ENCODE data around the gene FSHR.

FSHR gene, protein sequence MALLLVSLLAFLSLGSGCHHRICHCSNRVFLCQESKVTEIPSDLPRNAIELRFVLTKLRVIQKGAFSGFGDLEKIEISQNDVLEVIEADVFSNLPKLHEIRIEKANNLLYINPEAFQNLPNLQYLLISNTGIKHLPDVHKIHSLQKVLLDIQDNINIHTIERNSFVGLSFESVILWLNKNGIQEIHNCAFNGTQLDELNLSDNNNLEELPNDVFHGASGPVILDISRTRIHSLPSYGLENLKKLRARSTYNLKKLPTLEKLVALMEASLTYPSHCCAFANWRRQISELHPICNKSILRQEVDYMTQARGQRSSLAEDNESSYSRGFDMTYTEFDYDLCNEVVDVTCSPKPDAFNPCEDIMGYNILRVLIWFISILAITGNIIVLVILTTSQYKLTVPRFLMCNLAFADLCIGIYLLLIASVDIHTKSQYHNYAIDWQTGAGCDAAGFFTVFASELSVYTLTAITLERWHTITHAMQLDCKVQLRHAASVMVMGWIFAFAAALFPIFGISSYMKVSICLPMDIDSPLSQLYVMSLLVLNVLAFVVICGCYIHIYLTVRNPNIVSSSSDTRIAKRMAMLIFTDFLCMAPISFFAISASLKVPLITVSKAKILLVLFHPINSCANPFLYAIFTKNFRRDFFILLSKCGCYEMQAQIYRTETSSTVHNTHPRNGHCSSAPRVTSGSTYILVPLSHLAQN

GRCh38 chr2:49154140-49154539 lies at the start of gene FSHR:
Gene FSHR (minus strand): TSS chr2:49154515. CDS start chr2:49154417, 98 bp downstream.
- H3K27me3 ChIP-seq (ENCODE audit: control insufficient read depth in 5 of 5, insufficient read depth in 4 of 5, low read length in 5 of 5): no peaks in the 10 kb centered on the region
- H3K27ac ChIP-seq (ENCODE audit: low read depth, low read length): no peak within 1 kb of the TSS

GRCh38 chr2:49199266-49199665 lies 45.0 kb upstream of the FSHR start:
- Histone ChIP-seq H3K9ac (ENCODE audit: low read length in 5 of 5) (no peak overlapping the region), H3K4me1 (ENCODE audit: control insufficient read depth in 5 of 5, insufficient read depth in 5 of 5, low read length in 5 of 5) (no peaks in the 10 kb centered on the region), H3K4me3 (ENCODE audit: low read depth in 1 of 5, low read length in 5 of 5) (no peak overlapping the region), H3K27ac (ENCODE audit: low read depth, low read length) (no peak overlapping the region), H3K36me3 (ENCODE audit: control insufficient read depth in 5 of 5, insufficient read depth in 5 of 5, low read length in 5 of 5) (no peaks in the 10 kb centered on the region), H3K9me3 (ENCODE audit: control insufficient read depth in 5 of 5, low read length in 5 of 5) (no peaks in the 10 kb centered on the region), H3K27me3 (ENCODE audit: control insufficient read depth in 5 of 5, insufficient read depth in 4 of 5, low read length in 5 of 5) (no peaks in the 10 kb centered on the region)

More at GRCh38 chr2:49154140-49154539, at the start of gene FSHR:
- no peaks in the 10 kb centered on the region for H3K36me3 ChIP-seq (ENCODE audit: control insufficient read depth in 5 of 5, insufficient read depth in 5 of 5, low read length in 5 of 5)
- H3K4me3 ChIP-seq (ENCODE audit: low read depth in 1 of 5, low read length in 5 of 5): no peak within 1 kb of the TSS
- no peaks in the 10 kb centered on the region for H3K4me1 ChIP-seq (ENCODE audit: control insufficient read depth in 5 of 5, insufficient read depth in 5 of 5, low read length in 5 of 5)
- no peaks in the 10 kb centered on the region for H3K9me3 ChIP-seq (ENCODE audit: control insufficient read depth in 5 of 5, low read length in 5 of 5)
- no peak within 1 kb of the TSS for H3K9ac ChIP-seq (ENCODE audit: low read length in 5 of 5)

DNA sequence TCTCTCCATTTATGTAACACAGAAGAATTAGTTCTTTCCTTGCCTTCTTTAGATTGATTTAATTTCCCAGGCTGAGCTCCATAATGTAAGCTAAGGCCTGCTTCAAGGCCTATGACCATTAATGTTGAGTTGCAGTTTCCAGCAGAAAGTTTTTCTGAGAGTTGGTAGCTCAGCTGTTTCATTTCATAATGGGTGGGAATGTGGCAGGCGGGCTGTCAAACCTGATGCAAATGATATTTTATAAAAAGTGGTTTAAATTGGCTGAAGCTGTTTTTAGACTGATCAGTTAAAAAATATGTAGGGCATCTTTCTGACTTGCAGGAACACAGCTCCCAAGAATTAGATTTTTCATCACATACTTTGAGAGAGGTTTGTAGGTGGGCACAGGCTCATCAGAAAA lies 40.4 kb upstream of the FSHR start:
- no peaks in the 10 kb centered on the region for H3K9me3 ChIP-seq (ENCODE audit: control insufficient read depth in 5 of 5, low read length in 5 of 5)
- H3K9ac ChIP-seq (ENCODE audit: low read length in 5 of 5): no peak overlapping the region
- H3K27ac ChIP-seq (ENCODE audit: low read depth, low read length): no peak overlapping the region
- H3K36me3 ChIP-seq (ENCODE audit: control insufficient read depth in 5 of 5, insufficient read depth in 5 of 5, low read length in 5 of 5): no peaks in the 10 kb centered on the region
- no peak overlapping the region for H3K4me3 ChIP-seq (ENCODE audit: low read depth in 1 of 5, low read length in 5 of 5)
- H3K4me1 ChIP-seq (ENCODE audit: control insufficient read depth in 5 of 5, insufficient read depth in 5 of 5, low read length in 5 of 5): no peaks in the 10 kb centered on the region
- H3K27me3 ChIP-seq (ENCODE audit: control insufficient read depth in 5 of 5, insufficient read depth in 4 of 5, low read length in 5 of 5): no peaks in the 10 kb centered on the region

GRCh38 chr2:49192036-49192435 lies 37.7 kb upstream of the FSHR start:
- H3K27me3 ChIP-seq (ENCODE audit: control insufficient read depth in 5 of 5, insufficient read depth in 4 of 5, low read length in 5 of 5): no peaks in the 10 kb centered on the region
- no peak overlapping the region for H3K4me3 ChIP-seq (ENCODE audit: low read depth in 1 of 5, low read length in 5 of 5)
- no peak overlapping the region for H3K9ac ChIP-seq (ENCODE audit: low read length in 5 of 5)

GRCh38 chr2:49189512-49190225 lies 35.4 kb upstream of the FSHR start:
- Histone ChIP-seq H3K9me3 (ENCODE audit: control insufficient read depth in 5 of 5, low read length in 5 of 5) (no peaks in the 10 kb centered on the region), H3K9ac (ENCODE audit: low read length in 5 of 5) (no peak overlapping the region), H3K36me3 (ENCODE audit: control insufficient read depth in 5 of 5, insufficient read depth in 5 of 5, low read length in 5 of 5) (no peaks in the 10 kb centered on the region), H3K27ac (ENCODE audit: low read depth, low read length) (no peak overlapping the region), H3K4me3 (ENCODE audit: low read depth in 1 of 5, low read length in 5 of 5) (no peak overlapping the region), H3K27me3 (ENCODE audit: control insufficient read depth in 5 of 5, insufficient read depth in 4 of 5, low read length in 5 of 5) (no peaks in the 10 kb centered on the region), H3K4me1 (ENCODE audit: control insufficient read depth in 5 of 5, insufficient read depth in 5 of 5, low read length in 5 of 5) (no peaks in the 10 kb centered on the region)

More at GRCh38 chr2:49192036-49192435, 37.7 kb upstream of the FSHR start:
- Histone ChIP-seq H3K4me1 (ENCODE audit: control insufficient read depth in 5 of 5, insufficient read depth in 5 of 5, low read length in 5 of 5) (no peaks in the 10 kb centered on the region), H3K36me3 (ENCODE audit: control insufficient read depth in 5 of 5, insufficient read depth in 5 of 5, low read length in 5 of 5) (no peaks in the 10 kb centered on the region), H3K27ac (ENCODE audit: low read depth, low read length) (no peak overlapping the region), H3K9me3 (ENCODE audit: control insufficient read depth in 5 of 5, low read length in 5 of 5) (no peaks in the 10 kb centered on the region)

DNA sequence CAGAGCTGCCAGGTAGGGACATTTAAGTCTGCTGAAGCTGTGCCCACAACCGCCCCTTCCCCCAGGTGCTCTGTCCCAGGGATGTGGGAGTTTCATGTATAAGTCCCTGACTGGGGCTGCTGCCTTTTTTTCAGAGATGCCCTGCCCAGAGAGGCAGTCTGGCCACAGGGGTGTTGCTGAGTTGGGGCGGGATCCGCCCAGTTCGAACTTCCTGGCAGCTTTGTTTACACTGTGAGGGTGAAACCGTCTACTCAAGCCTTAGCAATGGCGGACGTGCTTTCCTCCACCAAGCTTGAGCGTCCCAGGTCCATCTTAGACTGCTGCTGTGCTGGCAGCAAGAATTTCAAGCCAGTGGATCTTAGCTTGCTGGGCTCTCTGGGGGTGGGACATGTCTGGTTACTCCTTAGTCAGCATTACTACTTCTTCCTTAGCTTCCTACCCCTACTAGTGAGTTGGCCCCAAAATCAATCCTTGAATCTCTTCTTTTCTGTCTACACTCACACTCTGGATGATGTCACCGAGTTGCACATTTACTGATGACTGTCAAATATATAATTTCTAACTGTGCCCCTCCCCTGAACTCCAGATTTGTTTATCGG lies 31.8 kb upstream of the FSHR start:
- Histone ChIP-seq H3K36me3 (ENCODE audit: control insufficient read depth in 5 of 5, insufficient read depth in 5 of 5, low read length in 5 of 5) (no peaks in the 10 kb centered on the region), H3K27ac (ENCODE audit: low read depth, low read length) (no peak overlapping the region), H3K9me3 (ENCODE audit: control insufficient read depth in 5 of 5, low read length in 5 of 5) (no peaks in the 10 kb centered on the region), H3K4me3 (ENCODE audit: low read depth in 1 of 5, low read length in 5 of 5) (no peak overlapping the region), H3K9ac (ENCODE audit: low read length in 5 of 5) (no peak overlapping the region), H3K4me1 (ENCODE audit: control insufficient read depth in 5 of 5, insufficient read depth in 5 of 5, low read length in 5 of 5) (no peaks in the 10 kb centered on the region), H3K27me3 (ENCODE audit: control insufficient read depth in 5 of 5, insufficient read depth in 4 of 5, low read length in 5 of 5) (no peaks in the 10 kb centered on the region)

DNA sequence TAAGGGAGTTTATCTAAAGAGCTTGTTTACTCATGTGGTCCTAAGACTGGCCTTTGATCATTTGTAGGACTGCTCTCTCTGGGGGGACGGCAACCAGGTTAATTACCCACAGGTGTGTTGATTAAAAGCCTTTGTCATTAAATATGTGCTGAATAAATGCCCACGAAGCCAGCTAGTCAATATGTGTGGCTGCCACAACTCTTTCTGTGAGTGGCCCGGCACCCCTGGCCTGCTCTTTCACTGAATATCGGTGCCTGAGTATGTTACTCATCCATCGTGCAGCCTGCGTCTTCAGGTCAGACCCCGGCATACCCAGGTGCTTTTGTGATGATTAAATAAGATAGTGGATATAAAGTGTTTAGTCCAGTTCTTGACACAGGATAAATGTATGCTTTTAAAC lies 24.3 kb upstream of the FSHR start:
- no peak overlapping the region for H3K9ac ChIP-seq (ENCODE audit: low read length in 5 of 5)
- no peaks in the 10 kb centered on the region for H3K4me1 ChIP-seq (ENCODE audit: control insufficient read depth in 5 of 5, insufficient read depth in 5 of 5, low read length in 5 of 5)
- no peaks in the 10 kb centered on the region for H3K27me3 ChIP-seq (ENCODE audit: control insufficient read depth in 5 of 5, insufficient read depth in 4 of 5, low read length in 5 of 5)
- H3K9me3 ChIP-seq (ENCODE audit: control insufficient read depth in 5 of 5, low read length in 5 of 5): no peaks in the 10 kb centered on the region
- no peak overlapping the region for H3K4me3 ChIP-seq (ENCODE audit: low read depth in 1 of 5, low read length in 5 of 5)
- H3K36me3 ChIP-seq (ENCODE audit: control insufficient read depth in 5 of 5, insufficient read depth in 5 of 5, low read length in 5 of 5): no peaks in the 10 kb centered on the region
- no peak overlapping the region for H3K27ac ChIP-seq (ENCODE audit: low read depth, low read length)

GRCh38 chr2:49177194-49177593 lies 22.9 kb upstream of the FSHR start:
- no peak overlapping the region for H3K27ac ChIP-seq (ENCODE audit: low read depth, low read length)
- no peak overlapping the region for H3K4me3 ChIP-seq (ENCODE audit: low read depth in 1 of 5, low read length in 5 of 5)
- no peaks in the 10 kb centered on the region for H3K36me3 ChIP-seq (ENCODE audit: control insufficient read depth in 5 of 5, insufficient read depth in 5 of 5, low read length in 5 of 5)
- H3K9ac ChIP-seq (ENCODE audit: low read length in 5 of 5): no peak overlapping the region
- H3K4me1 ChIP-seq (ENCODE audit: control insufficient read depth in 5 of 5, insufficient read depth in 5 of 5, low read length in 5 of 5): no peaks in the 10 kb centered on the region
- H3K9me3 ChIP-seq (ENCODE audit: control insufficient read depth in 5 of 5, low read length in 5 of 5): no peaks in the 10 kb centered on the region
- H3K27me3 ChIP-seq (ENCODE audit: control insufficient read depth in 5 of 5, insufficient read depth in 4 of 5, low read length in 5 of 5): no peaks in the 10 kb centered on the region

- no peaks in the 10 kb centered on the region for H3K36me3 ChIP-seq (ENCODE audit: control insufficient read depth in 5 of 5, insufficient read depth in 5 of 5, low read length in 5 of 5)
- H3K4me3 ChIP-seq (ENCODE audit: low read depth in 1 of 5, low read length in 5 of 5): no peak overlapping the region
- H3K27me3 ChIP-seq (ENCODE audit: control insufficient read depth in 5 of 5, insufficient read depth in 4 of 5, low read length in 5 of 5): no peaks in the 10 kb centered on the region
- H3K4me1 ChIP-seq (ENCODE audit: control insufficient read depth in 5 of 5, insufficient read depth in 5 of 5, low read length in 5 of 5): no peaks in the 10 kb centered on the region
- H3K27ac ChIP-seq (ENCODE audit: low read depth, low read length): no peak overlapping the region
- no peak overlapping the region for H3K9ac ChIP-seq (ENCODE audit: low read length in 5 of 5)
- no peaks in the 10 kb centered on the region for H3K9me3 ChIP-seq (ENCODE audit: control insufficient read depth in 5 of 5, low read length in 5 of 5)
Observed at GRCh38 chr2:49175831-49176230, 21.5 kb upstream of the FSHR start.
